HEK293 (cell line): ENCODE data around the gene MARK2.

ENCODE experiments used
- CTCF ChIA-PET: fragments of 350-600 bp; formaldehyde crosslinking; extraction: SDS; loops from one replicate; lab custom pipeline; 2021; ENCODE audit warnings: antibody characterized with exemption; lab: Yijun Ruan, JAX
- POLR2A ChIA-PET: fragments of 300-600 bp; formaldehyde crosslinking; extraction: SDS; loops from one replicate; lab custom pipeline; 2020; ENCODE audit warnings: antibody characterized with exemption, inconsistent platforms; lab: Yijun Ruan, JAX
- H3K27ac ChIP-seq: fragments of 200-500 bp; sonication (Bioruptor generic); 2 replicates; pipeline ENCODE4 v1.5.1; 2014; ENCODE audit warnings: low read depth, low read length, control low read depth, inconsistent platforms; ENCODE audit errors: extremely low read depth
- H3K36me3 ChIP-seq, 2 experiments: fragments of 200-500 bp in 1 of 2; sonication (Bioruptor generic) in 1 of 2; 1 replicate in 1 of 2; 2 replicates in 1 of 2; pipeline ENCODE4 v1.5.1; 2014 to 2017; ENCODE audit warnings: inconsistent platforms in 2 of 2, low read length in 2 of 2; ENCODE audit not compliant: control insufficient read depth in 2 of 2, insufficient read depth in 1 of 2
- H3K4me1 ChIP-seq: fragments of 200-500 bp; sonication (Bioruptor generic); 2 replicates; pipeline ENCODE4 v1.5.1; 2014; ENCODE audit warnings: mild to moderate bottlenecking, low read length, inconsistent platforms; ENCODE audit not compliant: control insufficient read depth, insufficient read depth
- H3K4me3 ChIP-seq: 2 replicates; pipeline ENCODE4 v1.5.1; 2011; ENCODE audit warnings: low read depth, mild to moderate bottlenecking, control low read depth, low read length, moderate library complexity
- H3K9me3 ChIP-seq: fragments of 200-500 bp; sonication (Bioruptor generic); 2 replicates; pipeline ENCODE4 v1.5.1; 2014; ENCODE audit warnings: low read depth, low read length, inconsistent platforms; ENCODE audit not compliant: control insufficient read depth, insufficient read depth
- BCL11B ChIP-seq: fragments of 450-650 bp; formaldehyde crosslinking; IDR thresholded peaks from 2 replicates; pipeline ENCODE4 v1.5.1; 2016; ENCODE audit warnings: low read depth, missing biosample characterization, missing genetic modification characterization
- FEZF1 ChIP-seq: fragments of 450-650 bp; formaldehyde crosslinking; IDR thresholded peaks from 2 replicates; pipeline ENCODE4 v1.5.1; 2016; ENCODE audit warnings: missing biosample characterization, missing genetic modification characterization
- PRDM1 ChIP-seq: fragments of 450-650 bp; formaldehyde crosslinking; IDR thresholded peaks from 2 replicates; pipeline ENCODE4; 2016; ENCODE audit warnings: missing biosample characterization, missing genetic modification characterization
- ZBTB20 ChIP-seq: fragments of 450-650 bp; formaldehyde crosslinking; IDR thresholded peaks from 2 replicates; pipeline ENCODE4 v1.5.1; 2016; ENCODE audit warnings: missing biosample characterization, missing genetic modification characterization
- ZBTB44 ChIP-seq: fragments of 450-650 bp; IDR thresholded peaks from 2 replicates; pipeline ENCODE4 v1.5.1; 2018; ENCODE audit warnings: missing biosample characterization, mild to moderate bottlenecking, missing genetic modification characterization
- ZBTB6 ChIP-seq: fragments of 450-650 bp; formaldehyde crosslinking; IDR thresholded peaks from 2 replicates; pipeline ENCODE4 v1.5.1; 2017; ENCODE audit warnings: missing biosample characterization, missing genetic modification characterization
- ZBTB7A ChIP-seq: fragments of 450-650 bp; formaldehyde crosslinking; IDR thresholded peaks from 2 replicates; pipeline ENCODE4 v1.5.1; 2016; ENCODE audit warnings: low read depth, missing biosample characterization, missing genetic modification characterization
- ZFP69B ChIP-seq: fragments of 450-650 bp; formaldehyde crosslinking; IDR thresholded peaks from 2 replicates; pipeline ENCODE4 v1.5.1; 2016; ENCODE audit warnings: missing biosample characterization, missing genetic modification characterization
- ZNF10 ChIP-seq: fragments of 450-650 bp; formaldehyde crosslinking; IDR thresholded peaks from 2 replicates; pipeline ENCODE4 v1.5.1; 2017; ENCODE audit warnings: missing biosample characterization, missing genetic modification characterization
- ZNF18 ChIP-seq: fragments of 450-650 bp; formaldehyde crosslinking; IDR thresholded peaks from 2 replicates; pipeline ENCODE4 v1.5.1; 2016; ENCODE audit warnings: missing biosample characterization, missing genetic modification characterization
- ZNF223 ChIP-seq: fragments of 450-650 bp; formaldehyde crosslinking; IDR thresholded peaks from 2 replicates; pipeline ENCODE4 v1.5.1; 2016; ENCODE audit warnings: missing biosample characterization, missing genetic modification characterization
- ZNF248 ChIP-seq: fragments of 450-650 bp; formaldehyde crosslinking; IDR thresholded peaks from 2 replicates; pipeline ENCODE4 v1.5.1; 2017; ENCODE audit warnings: missing biosample characterization, missing genetic modification characterization
- ZNF280C ChIP-seq: fragments of 450-650 bp; formaldehyde crosslinking; IDR thresholded peaks from 2 replicates; pipeline ENCODE4 v1.5.1; 2016; ENCODE audit warnings: missing biosample characterization, missing genetic modification characterization
- ZNF433 ChIP-seq: fragments of 450-650 bp; formaldehyde crosslinking; IDR thresholded peaks from 2 replicates; pipeline ENCODE4 v1.5.1; 2016; ENCODE audit warnings: missing biosample characterization, missing genetic modification characterization, low read depth
- ZNF449 ChIP-seq: fragments of 450-650 bp; formaldehyde crosslinking; IDR thresholded peaks from 2 replicates; pipeline ENCODE4 v1.5.1; 2017; ENCODE audit warnings: missing biosample characterization, mild to moderate bottlenecking, missing genetic modification characterization, moderate library complexity
- ZNF529 ChIP-seq: fragments of 450-650 bp; formaldehyde crosslinking; IDR thresholded peaks from 2 replicates; pipeline ENCODE4 v1.5.1; 2017; ENCODE audit warnings: missing genetic modification characterization, missing biosample characterization; ENCODE audit not compliant: insufficient replicate concordance
- ZNF558 ChIP-seq: fragments of 450-650 bp; formaldehyde crosslinking; IDR thresholded peaks from 2 replicates; pipeline ENCODE4 v1.5.1; 2016; ENCODE audit warnings: missing biosample characterization, missing genetic modification characterization
- ZNF560 ChIP-seq: fragments of 450-650 bp; formaldehyde crosslinking; IDR thresholded peaks from 2 replicates; pipeline ENCODE4 v1.5.1; 2017; ENCODE audit warnings: missing biosample characterization, missing genetic modification characterization, borderline replicate concordance
- ZNF623 ChIP-seq: fragments of 450-650 bp; formaldehyde crosslinking; IDR thresholded peaks from 2 replicates; pipeline ENCODE4 v1.5.1; 2016; ENCODE audit warnings: missing biosample characterization, missing genetic modification characterization
- ZNF660 ChIP-seq: fragments of 450-650 bp; IDR thresholded peaks from 2 replicates; pipeline ENCODE4 v1.5.1; 2018; ENCODE audit warnings: missing biosample characterization, mild to moderate bottlenecking, missing genetic modification characterization
- ZNF670 ChIP-seq: fragments of 450-650 bp; formaldehyde crosslinking; IDR thresholded peaks from 2 replicates; pipeline ENCODE4 v1.5.1; 2016; ENCODE audit warnings: missing biosample characterization, missing genetic modification characterization, low read depth
- ZNF830 ChIP-seq: fragments of 450-650 bp; IDR thresholded peaks from 2 replicates; pipeline ENCODE4 v1.5.0; 2018; ENCODE audit warnings: missing biosample characterization, missing genetic modification characterization, low read depth, mild to moderate bottlenecking, moderate library complexity

MARK2 gene

GRCh38 chr11:63832336-63832735, 6.6 kb upstream of the MARK2 start:
- peaks cover 0 to 8% of the 10 kb centered on the region in 2 experiments; a peak in 1 of 3 replicates for H3K36me3 ChIP-seq
- H3K4me3 ChIP-seq = no peak overlapping the region
- CTCF ChIA-PET = interaction anchor here (1.6 kb wide), 1 partner anchor 44 kb away, joined by 4 read pairs; no protein-coding TSS in a partner anchor
- POLR2A ChIA-PET = interaction anchor here (1.1 kb wide), 1 partner anchor 128 kb away, joined by 3 read pairs; no protein-coding TSS in a partner anchor
- no peak overlapping the region for H3K27ac ChIP-seq
- TF ChIP-seq ZBTB7A (no peak), ZBTB6 (tag by site-specific recombination) (no peak), BCL11B (tag by site-specific recombination) (no peak), ZNF18 (no peak), PRDM1 (tag by site-specific recombination) (no peak), ZNF223 (tag by site-specific recombination) (no peak), ZNF10 (tag by site-specific recombination) (no peak), ZNF560 (no peak), ZNF248 (tag by site-specific recombination) (no peak), ZNF558 (no peak), ZFP69B (tag by site-specific recombination) (no peak)
- TF ChIP-seq, all 188 proteins: peak for 0
- H3K4me1 ChIP-seq = no peaks in the 10 kb centered on the region
- no peaks in the 10 kb centered on the region for H3K9me3 ChIP-seq

GRCh38 chr11:63833048-63833447, 5.9 kb upstream of the MARK2 start:
- H3K36me3 ChIP-seq = peaks cover 0 to 4% of the 10 kb centered on the region in 2 experiments; a peak in 1 of 3 replicates
- ChIA-PET CTCF (interaction anchor here (0.9 to 7.4 kb wide), 5 partner anchors 43 to 317 kb away, joined by 3 to 135 read pairs (median 4); partner anchors contain the start of gene ZFTA), POLR2A (interaction anchor here (1.1 kb wide), 1 partner anchor 127 kb away, joined by 3 read pairs; no protein-coding TSS in a partner anchor)
- TF ChIP-seq ZNF529 = no peak
- TF ChIP-seq ZNF660 (tag by site-specific recombination) = no peak
- TF ChIP-seq FEZF1 (tag by site-specific recombination) = no peak
- H3K9me3 ChIP-seq = no peaks in the 10 kb centered on the region
- no peak overlapping the region for H3K4me3 ChIP-seq
- no peaks in the 10 kb centered on the region for H3K4me1 ChIP-seq
- H3K27ac ChIP-seq = no peak overlapping the region

GRCh38 chr11:63834535-63835157, 4.3 kb upstream of the MARK2 start:
- no peak overlapping the region for H3K4me3 ChIP-seq
- H3K9me3 ChIP-seq = no peaks in the 10 kb centered on the region
- H3K36me3 ChIP-seq = no peaks in the 10 kb centered on the region
- ChIA-PET POLR2A (no interaction called here), CTCF (interaction anchor here (0.7 to 7.4 kb wide), 4 partner anchors 20 to 316 kb away, joined by 3 to 135 read pairs (median 51); no protein-coding TSS in a partner anchor)
- H3K27ac ChIP-seq = no peak overlapping the region
- H3K4me1 ChIP-seq = no peaks in the 10 kb centered on the region
- TF ChIP-seq ZNF280C (no peak), ZBTB44 (tag by site-specific recombination) (no peak), ZNF670 (tag by site-specific recombination) (no peak), ZNF623 (tag by site-specific recombination) (no peak), ZNF449 (no peak), ZBTB20 (tag by site-specific recombination) (no peak), ZNF830 (tag by site-specific recombination) (no peak), ZNF248 (tag by site-specific recombination) (no peak), ZNF433 (tag by site-specific recombination) (no peak)
